ENCODE results near the gene ABCC6.
"Not testable (repeated sequence)": the region's sequence is repeated elsewhere in the genome, so short reads cannot be mapped to it uniquely, and the experiment has no call there.

The ABCC6 gene

DNA sequence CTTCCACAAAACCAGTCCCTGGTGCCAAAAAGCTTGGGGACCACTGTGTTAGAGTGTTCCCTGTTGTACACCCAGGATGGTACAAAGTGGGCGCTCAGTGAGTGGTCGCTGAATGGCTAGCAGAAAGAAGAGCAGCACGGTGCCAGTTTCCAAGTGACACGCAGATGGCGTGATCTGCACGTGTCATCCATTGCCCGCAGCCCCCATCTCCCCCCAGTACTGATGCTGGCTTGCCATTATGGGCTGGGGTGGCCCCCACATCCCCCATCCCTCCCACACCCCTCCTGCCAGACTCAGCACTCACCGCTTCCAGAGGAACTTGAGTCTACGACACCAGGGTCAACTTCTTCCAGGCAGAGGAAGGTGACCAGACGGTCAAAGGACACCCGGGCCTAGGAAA lies 36.5 kb downstream of the ABCC6 start:
- DNase-seq: no peak

DNA sequence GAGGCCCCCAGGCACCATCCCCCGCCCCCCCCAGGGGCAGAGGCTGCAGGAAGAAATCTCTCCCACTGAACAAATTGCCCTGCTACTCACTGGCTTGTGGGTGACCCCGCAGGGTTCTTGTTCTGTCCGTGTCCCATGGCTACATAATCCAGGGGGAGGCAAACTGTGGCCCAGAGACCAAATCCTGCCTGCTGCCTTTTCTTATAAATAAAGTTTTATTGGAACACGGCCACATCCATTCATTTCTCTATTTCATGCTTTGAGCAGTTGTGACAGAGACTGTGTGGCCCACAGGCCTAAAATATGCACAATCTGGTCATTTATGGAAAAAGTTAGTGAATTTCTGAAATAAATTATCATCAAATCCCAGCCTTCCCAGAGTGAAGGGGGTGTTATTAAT lies 38.2 kb downstream of the ABCC6 start:
- DNase-seq: no peak

DNA sequence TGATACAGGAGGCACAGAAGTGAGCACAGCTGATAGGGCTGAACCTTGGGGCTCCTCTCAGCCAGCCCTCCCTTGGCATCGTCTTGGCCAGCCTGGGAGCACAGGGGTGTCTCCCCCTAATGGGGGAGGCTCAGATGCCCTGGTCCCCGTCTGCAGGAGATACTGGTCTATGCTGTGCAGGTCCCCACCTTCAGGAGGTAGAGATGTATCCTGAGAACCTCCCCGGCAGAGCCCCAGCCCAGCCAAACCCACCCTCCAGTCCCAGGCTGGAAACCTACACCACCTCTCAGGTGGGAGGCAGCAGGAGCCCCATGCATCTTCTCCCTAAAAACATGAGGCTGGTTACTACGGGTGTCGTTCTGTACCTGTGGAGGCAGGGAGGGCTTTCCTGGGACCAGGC lies 38.7 kb downstream of the ABCC6 start:
- no peak for DNase-seq

DNA sequence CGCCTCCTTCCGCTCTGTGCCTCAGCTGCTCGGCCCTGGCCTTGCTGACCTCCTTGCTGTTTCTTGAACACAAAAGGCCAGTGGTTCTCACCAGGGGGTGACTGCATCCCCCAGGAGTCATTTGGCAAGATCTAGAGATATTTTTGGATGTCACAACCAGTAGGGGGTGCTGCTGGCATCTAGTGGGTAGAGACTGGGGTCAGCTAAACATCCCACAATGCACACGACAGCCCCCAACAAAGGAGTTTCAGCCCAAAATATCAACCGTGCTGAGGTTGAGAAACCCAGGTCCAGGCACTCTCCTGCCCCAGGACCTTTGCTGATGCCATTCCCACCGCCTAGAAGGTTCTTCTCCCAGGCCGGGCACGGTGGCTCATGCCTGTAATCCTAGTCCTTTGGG lies 39.7 kb downstream of the ABCC6 start:
- DNase-seq: no peak

DNA sequence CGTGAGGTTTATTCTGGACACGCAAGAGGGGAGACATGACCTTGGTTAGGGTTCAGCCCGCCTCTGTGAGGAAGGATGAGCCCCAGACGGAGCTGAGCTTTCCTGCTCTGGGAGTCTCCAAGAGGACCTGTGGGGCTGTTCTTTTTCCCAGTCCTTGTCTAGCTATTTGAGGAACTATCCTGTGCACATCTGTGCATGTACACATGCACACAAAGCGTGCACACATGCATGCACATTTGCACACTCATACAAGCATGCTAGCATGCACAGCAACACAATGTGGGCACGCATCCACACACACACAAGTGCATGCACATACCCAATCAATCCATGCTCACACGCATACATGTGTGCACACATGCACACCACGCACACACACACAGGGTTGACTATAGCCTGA lies 40.4 kb downstream of the ABCC6 start:
- no peak for DNase-seq

DNA sequence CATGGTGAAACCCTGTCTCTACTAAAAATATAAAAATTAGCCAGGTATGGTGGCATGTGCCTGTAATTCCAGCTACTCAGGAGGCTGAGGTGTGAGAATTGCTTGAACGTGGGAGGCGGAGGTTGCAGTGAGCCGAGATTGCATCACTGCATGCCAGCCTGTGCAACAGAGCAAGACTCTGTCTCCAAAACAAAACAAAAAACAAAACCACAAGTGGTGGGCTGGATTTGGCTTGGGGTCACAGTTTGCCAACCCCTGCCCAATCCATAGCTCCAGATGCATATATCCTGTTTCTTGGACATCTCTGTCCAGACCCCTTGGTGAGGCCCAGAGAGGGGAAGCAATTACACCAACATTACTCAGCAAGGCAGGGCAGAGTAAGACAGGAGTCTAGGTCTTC lies 41.5 kb downstream of the ABCC6 start:
- DNase-seq: not testable (repeated sequence)

DNA sequence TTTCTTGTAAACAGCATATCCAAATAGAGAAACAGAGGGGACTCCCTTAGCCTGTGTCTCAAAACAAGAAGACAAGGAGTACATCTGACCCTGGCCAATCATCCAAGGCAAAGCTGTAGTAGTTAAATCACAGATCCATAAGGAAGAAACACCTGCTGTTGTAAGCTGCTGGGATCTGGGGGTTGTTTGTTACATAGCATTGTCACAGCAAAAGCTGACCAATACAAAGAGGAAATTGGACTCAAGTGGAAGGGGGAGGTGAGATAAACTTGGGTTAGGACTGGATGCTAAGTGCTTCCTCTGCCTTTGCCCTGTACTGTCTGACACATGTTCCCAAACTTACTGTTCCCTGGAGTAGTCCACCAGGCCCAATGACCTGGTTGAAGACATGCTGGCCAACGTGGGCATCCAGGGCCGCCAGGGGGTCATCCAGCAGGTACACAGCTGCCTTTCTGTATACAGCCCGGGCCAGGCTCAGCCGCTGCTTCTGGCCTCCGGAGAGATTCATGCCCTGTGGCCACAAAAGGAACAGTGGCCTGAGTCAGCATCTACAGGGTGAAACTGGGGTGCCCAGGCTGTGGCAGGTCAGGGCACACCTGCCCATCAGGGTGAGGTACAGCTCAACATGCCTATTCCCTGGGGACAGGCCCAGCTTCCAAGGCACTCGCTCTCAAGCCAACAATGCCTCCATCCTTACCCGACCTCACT lies 44.7 kb downstream of the ABCC6 start:
- no peak for DNase-seq

DNA sequence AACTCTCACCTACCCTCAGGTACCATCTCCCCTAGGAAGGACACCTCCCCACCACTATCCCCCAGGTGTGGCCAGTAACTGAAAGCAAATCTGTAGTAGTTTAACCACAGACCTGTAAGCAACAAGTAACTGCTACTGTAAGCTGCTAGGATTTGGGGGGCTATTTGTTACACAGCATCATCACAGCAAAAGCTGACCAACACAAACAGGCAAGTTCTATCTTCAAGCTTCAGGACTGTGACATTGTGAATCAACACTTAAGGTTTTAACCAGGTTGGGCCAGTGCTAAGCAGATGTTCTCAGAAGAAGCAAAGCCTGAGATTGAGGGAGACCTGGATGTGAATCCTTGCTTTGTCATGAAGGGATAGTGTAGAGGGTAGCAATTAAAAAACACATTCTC lies 47.0 kb downstream of the ABCC6 start:
- no peak for DNase-seq

DNA sequence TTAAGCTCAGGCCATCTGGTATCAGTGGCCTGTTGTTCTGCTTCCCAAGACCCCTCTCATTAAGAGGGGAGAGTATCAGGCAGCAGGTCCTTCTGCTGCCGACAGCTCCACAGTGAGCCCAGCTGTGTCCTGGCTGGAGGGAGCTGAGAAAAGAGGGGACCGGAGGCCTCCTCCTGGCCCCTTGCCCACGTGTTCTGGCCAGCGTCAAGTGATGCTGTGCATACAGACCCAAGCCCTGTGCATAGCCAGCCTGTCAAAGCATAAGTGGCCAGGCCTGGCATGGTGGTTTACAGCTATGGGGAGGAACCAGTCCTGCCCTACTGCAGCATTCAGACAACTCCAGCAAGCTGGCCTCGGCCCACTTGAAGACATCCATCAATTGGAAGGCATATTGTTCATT lies 48.0 kb downstream of the ABCC6 start:
- no peak for DNase-seq

DNA sequence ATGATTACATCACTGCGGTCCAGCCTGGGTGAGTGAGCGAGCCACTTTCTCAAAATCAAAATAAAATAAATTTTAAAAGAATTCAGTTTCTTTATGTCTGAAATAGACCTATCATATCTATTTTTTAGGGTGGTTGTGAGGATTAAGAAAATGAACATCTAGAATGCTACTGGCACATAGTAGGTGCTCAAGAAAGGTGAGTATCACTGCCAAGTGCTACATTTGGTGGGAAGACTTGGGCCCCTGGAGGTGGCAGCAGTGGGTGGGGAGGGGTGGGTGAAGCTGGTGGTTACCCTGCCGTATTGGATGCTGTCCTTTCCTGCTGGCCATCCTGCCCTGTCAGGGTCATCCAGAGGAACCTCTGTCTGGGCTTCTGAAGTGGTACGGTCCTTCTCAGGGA lies 50.3 kb downstream of the ABCC6 start:
- DNase-seq: no peak

DNA sequence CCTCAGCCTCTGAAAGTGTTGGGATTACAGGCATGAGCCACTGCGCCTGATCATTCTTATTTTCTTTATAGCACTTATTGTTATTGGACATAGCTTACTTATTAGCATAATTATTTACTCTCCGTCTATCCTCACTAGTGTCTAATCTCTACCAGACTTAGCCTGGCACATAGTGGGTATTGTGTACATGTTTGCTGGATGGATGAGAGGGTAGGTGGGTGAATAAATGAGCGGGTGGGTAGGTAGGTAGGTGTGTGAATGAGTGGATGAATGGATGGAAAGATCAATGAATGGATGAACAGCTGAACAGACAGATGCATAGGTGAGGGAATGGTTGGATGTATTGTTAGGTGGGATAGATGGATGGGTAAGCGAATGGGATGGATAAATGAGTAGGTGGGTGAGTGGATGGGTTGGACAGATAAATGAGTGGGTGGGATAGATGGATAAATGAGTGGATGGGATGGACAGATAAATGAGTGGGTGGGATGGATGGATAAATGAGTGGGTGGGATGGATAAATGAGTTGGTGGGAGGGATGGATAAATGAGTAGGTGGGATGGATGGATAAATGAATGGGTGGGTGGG lies 51.9 kb downstream of the ABCC6 start:
- no peak for DNase-seq

DNA sequence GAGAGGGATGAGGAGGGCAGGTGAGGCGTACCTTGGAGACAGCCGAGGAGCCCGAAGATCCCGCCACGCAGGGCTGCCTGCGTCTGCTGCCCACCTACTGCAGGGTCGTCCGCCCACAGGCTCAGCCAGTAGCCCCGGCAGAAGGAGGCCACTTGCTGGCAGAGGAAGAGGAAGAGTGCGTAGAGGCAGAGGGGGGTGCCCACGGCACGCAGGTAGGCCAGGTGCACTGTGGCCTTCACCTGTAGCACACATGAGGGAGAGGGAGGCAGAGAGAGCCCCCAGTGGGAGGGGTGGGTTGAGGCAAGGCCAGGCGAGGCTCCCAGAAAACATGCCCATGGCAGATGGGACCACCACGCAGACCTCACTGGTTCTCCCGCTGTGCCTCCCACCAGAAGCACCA lies 53.7 kb downstream of the ABCC6 start:
- no peak for DNase-seq

DNA sequence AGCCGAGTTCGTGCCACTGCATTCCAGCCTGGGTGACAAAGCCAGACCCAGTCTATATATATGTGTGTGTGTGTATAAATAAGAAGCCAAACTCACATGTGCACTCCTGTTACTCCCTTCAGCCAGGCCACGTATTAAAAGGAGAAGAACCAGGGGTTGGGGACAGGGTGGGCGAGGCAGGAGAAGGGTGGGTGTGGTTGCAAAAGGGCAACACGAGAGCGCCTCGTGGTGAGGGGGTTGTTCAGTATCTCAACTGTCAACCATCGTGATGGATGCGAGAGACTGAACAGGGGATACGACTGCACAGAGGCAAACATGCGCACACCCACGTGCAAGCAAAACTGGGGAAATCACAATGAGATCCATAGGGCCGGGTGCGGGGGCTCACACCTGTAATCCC lies 54.9 kb downstream of the ABCC6 start:
- DNase-seq: no peak

DNA sequence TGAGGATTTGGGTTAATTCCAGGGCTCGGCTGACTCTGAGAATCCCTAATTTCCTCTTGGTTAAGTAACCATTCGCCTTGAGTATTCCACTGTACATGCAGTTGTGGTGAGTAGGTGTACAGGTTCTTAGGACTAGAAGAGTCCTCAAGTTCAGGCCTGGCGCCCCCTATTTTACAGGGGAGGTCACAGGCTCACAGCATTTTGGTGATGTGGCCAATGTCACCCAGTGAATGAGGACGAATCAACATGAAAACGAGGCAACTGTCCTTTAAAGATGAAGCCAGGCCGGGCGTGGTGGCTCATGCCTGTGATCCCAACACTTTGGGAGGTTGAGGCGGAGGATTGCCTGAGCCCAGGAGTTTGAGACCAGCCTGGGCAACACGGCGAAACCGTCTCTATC lies 55.4 kb downstream of the ABCC6 start:
- DNase-seq: no peak

DNA sequence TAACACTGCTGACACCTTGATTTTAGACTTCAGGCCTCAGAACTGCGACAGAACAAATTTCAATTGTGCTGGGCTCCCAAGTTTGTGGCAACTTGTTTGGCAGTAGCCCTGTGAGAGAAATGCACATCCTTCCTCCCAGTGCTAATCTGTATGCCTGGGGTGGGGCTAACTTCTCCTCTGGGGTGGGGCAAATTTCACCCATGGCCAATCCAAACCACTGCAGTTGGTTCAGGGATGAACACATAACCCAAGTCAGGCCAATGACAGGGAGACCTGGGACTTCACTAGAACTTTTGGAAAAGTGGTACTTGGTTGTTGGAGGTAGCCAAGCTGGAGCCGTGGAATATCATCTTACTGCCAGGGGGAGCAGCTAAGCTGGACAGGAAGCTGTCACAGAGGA lies 56.3 kb downstream of the ABCC6 start:
- no peak for DNase-seq

DNA sequence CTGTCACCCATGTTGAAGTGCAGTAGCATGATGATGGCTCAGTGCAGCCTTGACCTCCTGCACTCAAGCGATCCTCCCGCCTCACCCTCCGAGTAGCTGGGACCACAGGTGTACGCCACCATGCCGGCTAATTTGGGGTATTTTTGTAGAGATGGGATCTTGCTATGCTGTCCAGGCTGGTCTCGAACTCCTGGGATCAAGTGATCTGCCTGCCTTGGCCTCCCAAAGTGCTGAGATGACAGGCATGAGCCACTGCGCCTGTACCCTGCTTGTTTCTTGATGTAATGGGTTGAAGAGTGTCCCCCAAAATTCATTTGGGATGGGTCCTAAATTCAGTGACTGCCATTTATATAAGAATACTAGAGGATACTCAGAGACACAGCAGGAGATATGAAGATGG lies 57.2 kb downstream of the ABCC6 start:
- DNase-seq: no peak

DNA sequence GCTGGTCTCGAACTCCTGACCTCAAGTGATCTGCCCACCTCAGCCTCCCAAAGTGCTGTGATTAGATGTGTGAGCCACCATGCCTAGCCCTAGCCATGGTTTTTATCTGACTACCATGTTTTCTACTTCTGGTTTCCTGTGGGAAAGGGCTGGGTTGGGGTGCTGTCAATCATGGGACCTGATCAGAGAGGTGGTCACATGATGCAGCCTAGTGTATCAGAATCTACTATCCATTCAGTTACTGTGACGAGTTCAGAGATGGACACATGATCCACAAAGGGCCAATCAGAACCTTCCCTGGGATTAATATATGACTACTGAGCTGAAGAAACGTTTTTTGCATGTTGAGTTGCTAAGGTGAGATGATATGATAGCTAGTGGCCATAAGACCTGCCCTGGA lies 59.1 kb downstream of the ABCC6 start:
- no peak for DNase-seq

DNA sequence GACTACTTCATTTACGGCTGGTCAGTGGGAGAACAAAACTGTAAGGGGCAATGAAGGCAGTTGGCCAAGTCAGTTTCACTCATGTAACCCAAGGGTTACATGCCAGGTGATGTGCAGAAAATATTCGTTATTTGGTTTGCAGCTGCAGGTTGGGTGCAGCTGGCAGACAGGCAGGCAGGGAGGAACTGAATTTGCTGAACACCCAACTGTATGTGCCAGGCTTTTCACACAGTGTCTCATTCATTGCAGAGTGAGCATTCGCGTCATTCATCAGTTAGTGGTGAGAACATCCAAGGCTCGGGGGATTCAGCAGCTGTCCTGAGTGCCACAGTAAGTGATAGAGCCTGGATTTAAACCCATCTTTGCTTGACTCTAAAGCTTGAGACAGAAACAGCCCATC lies 59.7 kb downstream of the ABCC6 start:
- no peak for DNase-seq

DNA sequence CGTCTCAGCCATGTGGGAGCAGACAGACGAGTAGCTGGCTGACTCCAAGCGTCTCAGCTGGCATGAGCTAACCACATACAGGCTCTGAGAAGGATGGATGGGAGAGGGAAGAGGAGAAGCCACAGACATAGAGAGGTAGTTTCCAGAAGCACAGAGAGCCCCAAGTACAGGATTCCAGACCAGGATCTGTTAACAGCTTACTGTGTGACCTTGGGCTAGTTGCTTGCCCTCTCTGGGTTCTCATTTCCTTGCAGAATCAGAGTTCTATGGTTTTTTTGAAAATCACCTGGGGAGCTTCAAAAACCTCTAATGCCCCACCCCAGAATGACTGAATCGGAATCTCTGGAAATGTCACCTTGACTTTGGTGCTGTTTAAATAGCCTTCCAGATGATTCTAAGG lies 60.2 kb downstream of the ABCC6 start:
- DNase-seq: no peak

DNA sequence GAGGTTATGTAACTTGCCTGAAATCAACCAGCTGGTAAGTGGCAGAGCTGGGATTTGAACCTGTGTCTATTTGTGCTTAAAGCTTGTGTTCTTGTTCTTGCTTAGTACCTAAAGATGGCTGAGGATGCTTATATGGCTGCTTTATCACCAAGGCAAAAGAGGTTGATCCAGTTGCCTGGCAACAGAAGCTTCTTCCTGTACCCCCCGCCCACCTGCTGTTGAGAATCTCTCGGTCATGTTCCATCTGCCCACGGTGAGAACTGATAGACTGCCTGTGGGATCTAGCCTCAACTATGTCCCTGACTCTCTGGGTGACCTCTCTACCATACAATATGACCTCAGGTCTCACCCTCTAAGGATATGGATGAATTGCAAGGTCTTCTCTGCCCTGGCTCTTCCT lies 60.7 kb downstream of the ABCC6 start:
- no peak for DNase-seq

DNA sequence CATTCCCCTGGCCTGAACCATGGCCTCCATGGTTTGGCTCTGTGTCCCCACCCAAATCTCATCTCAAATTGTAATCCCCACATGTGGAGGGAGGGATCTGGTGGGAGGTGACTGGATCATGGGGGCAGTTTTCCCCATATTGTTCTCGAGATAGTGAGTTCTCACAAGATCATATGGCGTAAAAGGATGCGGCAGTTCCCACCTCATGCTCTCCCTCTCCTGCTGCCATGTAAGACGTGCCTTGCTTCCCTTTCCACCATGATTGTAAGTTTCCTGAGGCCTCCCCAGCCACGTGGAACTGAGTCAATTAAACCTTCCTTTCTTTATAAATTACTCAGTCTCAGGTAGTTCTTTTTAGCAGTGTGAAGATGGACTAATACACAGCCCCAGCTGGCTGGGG lies 61.5 kb downstream of the ABCC6 start:
- not testable (repeated sequence) for DNase-seq

DNA sequence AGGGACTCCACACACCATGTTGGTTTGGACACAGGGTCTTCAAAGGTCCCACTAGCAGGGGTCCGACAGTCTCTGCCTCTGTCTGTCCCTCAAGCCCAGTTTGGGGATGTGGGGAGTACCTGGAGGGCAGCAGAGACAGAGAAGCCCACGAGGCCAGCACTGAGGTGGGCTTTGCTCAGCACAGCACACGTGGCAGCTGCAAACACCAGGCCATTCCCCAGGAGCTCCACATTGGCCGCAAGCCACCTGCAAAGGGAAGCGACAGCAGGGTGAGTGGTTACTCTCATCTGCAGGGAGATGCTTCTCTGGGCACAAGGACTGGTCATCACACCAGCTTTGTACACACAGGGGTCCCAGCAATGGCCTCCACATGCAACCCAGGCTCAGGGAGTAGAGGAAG lies 62.0 kb downstream of the ABCC6 start:
- DNase-seq: no peak

DNA sequence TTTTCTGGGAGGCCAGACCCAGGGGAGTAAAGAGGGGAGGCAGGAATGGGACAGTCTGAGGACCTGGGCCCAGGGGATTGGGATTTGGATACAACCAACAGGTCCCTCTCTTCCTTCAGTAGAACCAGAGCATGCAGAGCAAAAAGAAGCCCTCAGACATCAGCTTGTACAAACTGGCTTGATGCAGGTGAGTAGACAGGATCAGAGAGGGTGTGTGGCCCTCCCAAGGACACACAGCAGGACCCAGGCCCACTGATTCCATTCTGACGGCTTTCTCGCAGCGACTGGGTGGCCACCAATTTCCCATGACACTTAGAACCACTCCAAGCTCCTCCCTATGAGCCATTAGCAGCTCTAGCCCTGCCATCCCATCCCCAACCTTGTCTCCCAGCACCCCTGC lies 63.6 kb downstream of the ABCC6 start:
- no peak for DNase-seq

DNA sequence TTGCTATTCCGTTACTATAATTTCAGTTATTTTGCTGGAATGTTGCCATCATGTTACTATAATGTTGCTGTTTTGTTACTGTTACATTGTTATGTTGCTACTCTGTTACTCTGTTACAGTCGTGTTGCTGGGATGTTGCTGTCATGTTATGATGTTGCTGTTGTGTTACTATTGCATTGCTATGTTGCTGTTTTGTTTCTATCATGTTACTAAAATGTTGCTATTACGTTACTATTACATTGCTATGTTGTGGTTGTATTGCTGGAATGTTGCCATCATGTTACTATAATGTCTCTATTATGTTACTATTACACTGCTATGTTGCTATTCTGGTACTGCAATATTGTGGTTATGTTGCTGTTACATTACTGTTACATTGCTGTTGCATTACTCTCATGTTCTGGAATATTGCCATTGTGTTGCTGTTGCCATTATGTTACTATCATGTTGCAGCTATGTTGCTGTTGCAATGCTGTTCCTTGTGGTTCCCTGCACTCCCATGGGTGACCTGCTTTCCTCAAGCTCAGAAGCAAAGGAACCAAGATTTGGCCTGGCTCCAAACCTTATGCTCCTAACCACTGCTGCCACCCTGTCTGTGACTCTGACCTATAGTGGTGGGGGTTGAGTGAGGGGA lies 64.4 kb downstream of the ABCC6 start:
- DNase-seq: no peak
